Measurements from ENCODE around the gene NFATC4. TPM values are rescaled to one million over a fixed set of nuclear protein-coding genes. Genes with fewer than 3 reads are reported as not detected.

NFATC4 gene
- total and polyA plus RNA-seq, 10 of the 15 experiments (the other 5 are each of a cell fraction or from before 2014, with no cell fraction given): 0.97 to 14.3 (median 4.9) TPM

GRCh38 chr14:24323341-24323740 is 44.6 kb upstream of the NFATC4 start:
- Histone ChIP-seq H3K4me1 (ENCODE audit: control insufficient read depth, insufficient read depth, low read length) (no peaks in the 10 kb centered on the region), H2AFZ (ENCODE audit: control insufficient read depth, low read depth, low read length) (no peak overlapping the region), H3K9me3 (replicated peaks; ENCODE audit: control insufficient read depth, insufficient read depth, low read length) (no peaks in the 10 kb centered on the region), H3K4me2 (ENCODE audit: control insufficient read depth, insufficient read depth) (no peak overlapping the region), H3K9ac (ENCODE audit: control insufficient read depth, insufficient read depth, low read length) (no peak overlapping the region), H3K27me3 (replicated peaks in 1 of 2; ENCODE audit: control insufficient read depth in 2 of 2, insufficient read depth in 2 of 2, low read length in 1 of 2) (no peaks in the 10 kb centered on the region), H3K27ac (ENCODE audit: control insufficient read depth, insufficient read depth) (no peak overlapping the region), H3K36me3 (ENCODE audit: control insufficient read depth in 2 of 2, insufficient read depth in 2 of 2, low read length in 1 of 2) (no peaks in the 10 kb centered on the region), H3K79me2 (ENCODE audit: control insufficient read depth, insufficient read depth, low read length) (no peaks in the 10 kb centered on the region), H4K20me1 (ENCODE audit: control insufficient read depth, insufficient read depth) (no peaks in the 10 kb centered on the region), H3K4me3 (no peak overlapping the region)
- FAIRE-seq (no peak), ATAC-seq (no peak), DNase-seq (ENCODE audit: low read depth, low spot score) (no peak)
- no peak for TF ChIP-seq SREBF1 (IDR thresholded peaks at IDR 0.05; ENCODE audit: low read length)
- no peak for TF ChIP-seq ASH2L (IDR thresholded peaks at IDR 0.05; ENCODE audit: borderline replicate concordance, low read depth)
- no peak for TF ChIP-seq ZNF24 (IDR thresholded peaks at IDR 0.05)
- TF ChIP-seq SIX5 (IDR thresholded peaks at IDR 0.05; ENCODE audit: low read depth, low read length, severe bottlenecking): no peak
- TF ChIP-seq POLR2A (IDR thresholded peaks at IDR 0.05; ENCODE audit: low read depth, low read length): no peak
- TF ChIP-seq TBL1XR1 (IDR thresholded peaks at IDR 0.05; ENCODE audit: low read depth, low read length): no peak
- no peak for TF ChIP-seq ESRRA (IDR thresholded peaks at IDR 0.05; ENCODE audit: low read length)
- TF ChIP-seq MYC (IDR thresholded peaks at IDR 0.05; ENCODE audit: insufficient read depth, insufficient read length, insufficient replicate concordance, low read length, severe bottlenecking): no peak
- no peak for TF ChIP-seq MEF2B (IDR thresholded peaks at IDR 0.05; ENCODE audit: partially characterized antibody, poor library complexity, severe bottlenecking)
- TF ChIP-seq SIN3A (IDR thresholded peaks at IDR 0.05; ENCODE audit: low read depth, low read length): no peak
- no peak for TF ChIP-seq MEF2A (IDR thresholded peaks at IDR 0.05; ENCODE audit: insufficient read depth, low read depth, low read length)
- CTCF ChIA-PET: interaction anchor here (1.7 to 3.3 kb wide), 3 partner anchors 10 to 108 kb away, joined by 7 to 19 read pairs (median 8); partner anchors contain the start of gene CIDEB
- WGBS (ENCODE audit: insufficient coverage, insufficient replicate concordance, low lambda C conversion rate, missing lambda C conversion rate): 0% methylated on average over 3 of the region's 3 CpGs
- no TSS peak for BruUV-seq (replicated peaks)
- SMC1A ChIA-PET (ENCODE audit: uncharacterized antibody, unreplicated experiment): interaction anchor here (1.0 kb wide), 1 partner anchor 16 kb away, joined by 3 read pairs; the partner anchor contains the start of gene RIPK3
- in situ Hi-C loops (cut with MboI) (no loop called here), intact Hi-C loops (cut with micrococcal nuclease; ENCODE audit: unreplicated experiment) (no loop called here)
- POLR2A ChIA-PET: interaction anchor here (1.5 kb wide), 1 partner anchor 9 kb away, joined by 4 read pairs; no protein-coding TSS in a partner anchor
- RAD21 ChIA-PET (ENCODE audit: unreplicated experiment): no interaction called here
